Astrocyte (in vitro differentiated cells and primary cell): Measurements from ENCODE around the gene PER1. TPM values are rescaled to one million over a fixed set of nuclear protein-coding genes. Genes with fewer than 3 reads are reported as not detected.
A peak's percentile ranks its signal among the peaks of the same experiment; 100 is the strongest.

Experiments
- DNase-seq: peaks from one replicate; pipeline ENCODE4 v3.0.0-alpha.2; 2010; ENCODE audit warnings: low read depth
- FAIRE-seq: peaks from 2 replicates; lab custom pipeline; 2011; peaks lifted over from hg19 to GRCh38; lab: Jason Lieb, UNC
- H2AFZ ChIP-seq: 2 replicates; pipeline ENCODE4 v1.6.0; 2012; ENCODE audit warnings: low read depth, low read length, inconsistent platforms
- H3K27ac ChIP-seq: 2 replicates; pipeline ENCODE4 v1.5.1; 2011; ENCODE audit warnings: low read depth, low read length, inconsistent platforms
- H3K27me3 ChIP-seq: 2 replicates; pipeline ENCODE4 v1.6.0; 2011; ENCODE audit warnings: low read length, inconsistent platforms; ENCODE audit not compliant: insufficient read depth
- H3K36me3 ChIP-seq: 2 replicates; pipeline ENCODE4 v1.5.1; 2011; ENCODE audit warnings: low read length, inconsistent platforms; ENCODE audit not compliant: insufficient read depth
- H3K4me1 ChIP-seq: 2 replicates; pipeline ENCODE4 v1.5.1; 2011; ENCODE audit warnings: low read length, inconsistent platforms; ENCODE audit not compliant: insufficient read depth
- H3K4me2 ChIP-seq: 2 replicates; pipeline ENCODE4 v1.6.0; 2012; ENCODE audit warnings: low read length, inconsistent platforms
- H3K4me3 ChIP-seq: 2 replicates; pipeline ENCODE4 v1.5.1; 2011; ENCODE audit warnings: low read depth, mild to moderate bottlenecking, low read length, inconsistent platforms; ENCODE audit not compliant: insufficient read depth
- H3K79me2 ChIP-seq: 2 replicates; pipeline ENCODE4 v1.6.0; 2012; ENCODE audit warnings: mild to moderate bottlenecking, low read length, inconsistent platforms; ENCODE audit not compliant: insufficient read depth
- H3K9ac ChIP-seq: 2 replicates; pipeline ENCODE4 v1.6.0; 2012; ENCODE audit warnings: mild to moderate bottlenecking, low read length, inconsistent platforms
- H3K9me3 ChIP-seq: 2 replicates; pipeline ENCODE4 v1.5.1; 2012; ENCODE audit warnings: low read depth, mild to moderate bottlenecking, low read length, inconsistent platforms; ENCODE audit not compliant: insufficient read depth
- H4K20me1 ChIP-seq: 2 replicates; pipeline ENCODE4 v1.6.0; 2012; ENCODE audit warnings: low read length, inconsistent platforms; ENCODE audit not compliant: insufficient read depth
- H3K27ac Mint-ChIP-seq: one replicate; pipeline ENCODE4 v1.8.0; 2021; ENCODE audit warnings: mild to moderate bottlenecking, mixed read lengths; ENCODE audit not compliant: unreplicated experiment
- H3K27me3 Mint-ChIP-seq: one replicate; pipeline ENCODE4 v1.8.0; 2021; ENCODE audit warnings: low read depth, mixed read lengths; ENCODE audit not compliant: unreplicated experiment
- H3K36me3 Mint-ChIP-seq: one replicate; pipeline ENCODE4 v1.8.0; 2021; ENCODE audit warnings: low read depth, mixed read lengths; ENCODE audit not compliant: unreplicated experiment
- H3K4me1 Mint-ChIP-seq: one replicate; pipeline ENCODE4 v1.8.0; 2021; ENCODE audit warnings: low read depth, mixed read lengths; ENCODE audit not compliant: unreplicated experiment
- H3K4me3 Mint-ChIP-seq: one replicate; pipeline ENCODE4 v1.8.0; 2021; ENCODE audit warnings: mild to moderate bottlenecking, moderate library complexity, mixed read lengths; ENCODE audit not compliant: unreplicated experiment
- H3K9me3 Mint-ChIP-seq: one replicate; pipeline ENCODE4 v1.8.0; 2021; ENCODE audit warnings: mild to moderate bottlenecking, mixed read lengths; ENCODE audit not compliant: unreplicated experiment
- EZH2 ChIP-seq: IDR thresholded peaks from 2 replicates; pipeline ENCODE4 v1.6.1; 2012; ENCODE audit warnings: mild to moderate bottlenecking, low read length, inconsistent platforms; ENCODE audit not compliant: insufficient read depth
- total RNA-seq: library from RNA; stranded (reverse); gene quantifications from 2 replicates; pipeline ENCODE4 v1.2.1, GENCODE V29; 2021
- TF ChIP-seq, protein P1 (sequence below): IDR thresholded peaks from 2 replicates; pipeline ENCODE4 v1.5.1; 2011; ENCODE audit warnings: low read depth, mild to moderate bottlenecking, inconsistent platforms, low read length, moderate library complexity; ENCODE audit not compliant: insufficient read depth

Gene PER1
- total RNA-seq, 1 donor from 2014 or later = 17.0 TPM

DNA sequence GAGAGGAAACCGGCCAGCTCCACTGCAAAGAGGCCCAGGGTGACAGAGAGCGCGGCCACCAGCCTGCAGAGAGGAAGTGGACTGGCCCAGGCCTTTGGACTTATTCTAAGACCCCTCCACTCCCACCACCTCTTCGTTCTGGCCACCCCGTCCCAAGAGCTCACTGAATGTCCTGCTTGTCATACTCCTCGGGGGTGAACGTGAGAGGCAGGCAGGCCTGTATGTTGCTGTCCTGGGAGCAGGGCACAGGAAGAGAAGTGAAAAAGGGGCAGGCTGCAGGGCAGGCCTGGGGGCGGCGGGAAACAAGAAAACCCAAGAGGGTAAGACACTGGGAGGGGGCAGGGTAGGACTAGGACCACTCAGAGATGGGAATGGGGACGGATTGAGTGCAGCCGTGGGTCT, 23.6 kb upstream of the PER1 start:
- H3K4me1 ChIP-seq = peaks cover 26% of the 10 kb centered on the region
- H3K9me3 Mint-ChIP-seq = no peaks in the 10 kb centered on the region
- no peaks in the 10 kb centered on the region for H4K20me1 ChIP-seq
- no peak for DNase-seq
- H2AFZ ChIP-seq = peak overlapping the region; percentile 98
- H3K27me3 Mint-ChIP-seq = no peaks in the 10 kb centered on the region
- peak overlapping the region; percentile 100 for H3K4me2 ChIP-seq
- H3K4me3 ChIP-seq = peak overlapping the region; percentile 85
- peaks cover 17% of the 10 kb centered on the region for H3K4me1 Mint-ChIP-seq
- no peak for TF ChIP-seq EZH2
- TF ChIP-seq, protein P1, sequence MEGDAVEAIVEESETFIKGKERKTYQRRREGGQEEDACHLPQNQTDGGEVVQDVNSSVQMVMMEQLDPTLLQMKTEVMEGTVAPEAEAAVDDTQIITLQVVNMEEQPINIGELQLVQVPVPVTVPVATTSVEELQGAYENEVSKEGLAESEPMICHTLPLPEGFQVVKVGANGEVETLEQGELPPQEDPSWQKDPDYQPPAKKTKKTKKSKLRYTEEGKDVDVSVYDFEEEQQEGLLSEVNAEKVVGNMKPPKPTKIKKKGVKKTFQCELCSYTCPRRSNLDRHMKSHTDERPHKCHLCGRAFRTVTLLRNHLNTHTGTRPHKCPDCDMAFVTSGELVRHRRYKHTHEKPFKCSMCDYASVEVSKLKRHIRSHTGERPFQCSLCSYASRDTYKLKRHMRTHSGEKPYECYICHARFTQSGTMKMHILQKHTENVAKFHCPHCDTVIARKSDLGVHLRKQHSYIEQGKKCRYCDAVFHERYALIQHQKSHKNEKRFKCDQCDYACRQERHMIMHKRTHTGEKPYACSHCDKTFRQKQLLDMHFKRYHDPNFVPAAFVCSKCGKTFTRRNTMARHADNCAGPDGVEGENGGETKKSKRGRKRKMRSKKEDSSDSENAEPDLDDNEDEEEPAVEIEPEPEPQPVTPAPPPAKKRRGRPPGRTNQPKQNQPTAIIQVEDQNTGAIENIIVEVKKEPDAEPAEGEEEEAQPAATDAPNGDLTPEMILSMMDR = no peak
- H3K9me3 ChIP-seq = no peaks in the 10 kb centered on the region
- no peaks in the 10 kb centered on the region for H3K36me3 Mint-ChIP-seq
- H3K9ac ChIP-seq = peak overlapping the region; percentile 94
- H3K36me3 ChIP-seq = no peaks in the 10 kb centered on the region
- H3K4me3 Mint-ChIP-seq = peak overlapping the region; percentile 97
- H3K27me3 ChIP-seq = no peaks in the 10 kb centered on the region
- no peak for FAIRE-seq
- H3K27ac Mint-ChIP-seq = peak overlapping the region; percentile 87
- H3K79me2 ChIP-seq = peaks cover 13% of the 10 kb centered on the region
- H3K27ac ChIP-seq = peak overlapping the region; percentile 84

GRCh38 chr17:8173871-8174322, 21.7 kb upstream of the PER1 start:
- Mint-ChIP-seq H3K4me1 (peaks cover 17% of the 10 kb centered on the region), H3K27me3 (no peaks in the 10 kb centered on the region), H3K4me3 (peak overlapping the region; percentile 89), H3K27ac (peak overlapping the region; percentile 100), H3K9me3 (no peaks in the 10 kb centered on the region), H3K36me3 (no peaks in the 10 kb centered on the region)
- Histone ChIP-seq H3K9me3 (no peaks in the 10 kb centered on the region), H3K79me2 (peaks cover 13% of the 10 kb centered on the region), H3K27me3 (no peaks in the 10 kb centered on the region), H3K27ac (peak overlapping the region; percentile 99), H3K9ac (peak overlapping the region; percentile 88), H4K20me1 (no peaks in the 10 kb centered on the region), H3K36me3 (no peaks in the 10 kb centered on the region), H3K4me1 (peaks cover 26% of the 10 kb centered on the region), H3K4me2 (peak overlapping the region; percentile 86), H2AFZ (peak overlapping the region; percentile 81), H3K4me3 (peak overlapping the region; percentile 52)
- FAIRE-seq (no peak), DNase-seq (no peak)
- TF ChIP-seq, protein P1 = no peak
- no peak for TF ChIP-seq EZH2
